Measurements from ENCODE around the gene PIK3CD. TPM values are rescaled to one million over a fixed set of nuclear protein-coding genes. Genes with fewer than 3 reads are reported as not detected.

The PIK3CD gene
- total and polyA plus RNA-seq, 10 of the 15 experiments (the other 5 are each of a cell fraction or from before 2014, with no cell fraction given) = 7.0 to 101 (median 51.1) TPM

GRCh38 chr1:9657521-9658032, 6.0 kb downstream of the PIK3CD start (continued):
- TF ChIP-seq ZNF207 (IDR thresholded peaks at IDR 0.05; ENCODE audit: borderline replicate concordance) (no peak), FOXK2 (IDR thresholded peaks at IDR 0.05) (no peak), CREB1 (IDR thresholded peaks at IDR 0.05; ENCODE audit: low read depth) (0 out of 2 replicates have a peak, but pooled peaks have one; percentile 24), SIX5 (IDR thresholded peaks at IDR 0.05; ENCODE audit: low read depth, low read length, severe bottlenecking) (no peak)
- TF ChIP-seq, protein P1, sequence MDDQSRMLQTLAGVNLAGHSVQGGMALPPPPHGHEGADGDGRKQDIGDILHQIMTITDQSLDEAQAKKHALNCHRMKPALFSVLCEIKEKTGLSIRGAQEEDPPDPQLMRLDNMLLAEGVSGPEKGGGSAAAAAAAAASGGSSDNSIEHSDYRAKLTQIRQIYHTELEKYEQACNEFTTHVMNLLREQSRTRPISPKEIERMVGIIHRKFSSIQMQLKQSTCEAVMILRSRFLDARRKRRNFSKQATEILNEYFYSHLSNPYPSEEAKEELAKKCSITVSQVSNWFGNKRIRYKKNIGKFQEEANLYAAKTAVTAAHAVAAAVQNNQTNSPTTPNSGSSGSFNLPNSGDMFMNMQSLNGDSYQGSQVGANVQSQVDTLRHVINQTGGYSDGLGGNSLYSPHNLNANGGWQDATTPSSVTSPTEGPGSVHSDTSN (IDR thresholded peaks at IDR 0.05; ENCODE audit: insufficient replicate concordance, low read depth, low read length) = peak; percentile 21
- TF ChIP-seq, protein P2, sequence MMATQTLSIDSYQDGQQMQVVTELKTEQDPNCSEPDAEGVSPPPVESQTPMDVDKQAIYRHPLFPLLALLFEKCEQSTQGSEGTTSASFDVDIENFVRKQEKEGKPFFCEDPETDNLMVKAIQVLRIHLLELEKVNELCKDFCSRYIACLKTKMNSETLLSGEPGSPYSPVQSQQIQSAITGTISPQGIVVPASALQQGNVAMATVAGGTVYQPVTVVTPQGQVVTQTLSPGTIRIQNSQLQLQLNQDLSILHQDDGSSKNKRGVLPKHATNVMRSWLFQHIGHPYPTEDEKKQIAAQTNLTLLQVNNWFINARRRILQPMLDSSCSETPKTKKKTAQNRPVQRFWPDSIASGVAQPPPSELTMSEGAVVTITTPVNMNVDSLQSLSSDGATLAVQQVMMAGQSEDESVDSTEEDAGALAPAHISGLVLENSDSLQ (IDR thresholded peaks at IDR 0.05) = peak; percentile 55

GRCh38 chr1:9658199-9658598, 6.7 kb downstream of the PIK3CD start:
- ATAC-seq (peak; percentile 5), FAIRE-seq (no peak), DNase-seq (ENCODE audit: low read depth, low spot score) (no peak)
- intact Hi-C loops (cut with micrococcal nuclease; ENCODE audit: unreplicated experiment) = no loop called here
- no TSS peak for BruUV-seq (replicated peaks)
- POLR2A ChIA-PET = interaction anchor here (0.6 to 11.0 kb wide), 12 partner anchors 10 to 1080 kb away, joined by 3 to 284 read pairs (median 4); no protein-coding TSS in a partner anchor
- Histone ChIP-seq H2AFZ (ENCODE audit: control insufficient read depth, low read depth, low read length) (no peak overlapping the region), H3K4me1 (ENCODE audit: control insufficient read depth, insufficient read depth, low read length) (peaks cover 26% of the 10 kb centered on the region), H3K9ac (ENCODE audit: control insufficient read depth, insufficient read depth, low read length) (no peak overlapping the region), H3K9me3 (replicated peaks; ENCODE audit: control insufficient read depth, insufficient read depth, low read length) (no peaks in the 10 kb centered on the region), H4K20me1 (ENCODE audit: control insufficient read depth, insufficient read depth) (no peaks in the 10 kb centered on the region), H3K79me2 (ENCODE audit: control insufficient read depth, insufficient read depth, low read length) (peaks cover 92% of the 10 kb centered on the region), H3K27me3 (replicated peaks in 1 of 2; ENCODE audit: control insufficient read depth in 2 of 2, insufficient read depth in 2 of 2, low read length in 1 of 2) (no peaks in the 10 kb centered on the region), H3K4me2 (ENCODE audit: control insufficient read depth, insufficient read depth) (peak overlapping the region; percentile 65), H3K36me3 (ENCODE audit: control insufficient read depth in 2 of 2, insufficient read depth in 2 of 2, low read length in 1 of 2) (peaks cover 7 to 14% of the 10 kb centered on the region in 2 experiments; a peak in 3 of 4 replicates), H3K27ac (ENCODE audit: control insufficient read depth, insufficient read depth) (peak overlapping the region; percentile 28; the same call in 1 of the 2 replicates), H3K4me3 (peak overlapping the region; percentile 86)
- CTCF ChIA-PET = interaction anchor here (1.0 to 12.0 kb wide), 4 partner anchors 10 to 70 kb away, joined by 4 to 203 read pairs (median 6); partner anchors contain the start of gene TMEM201
- in situ Hi-C loops (cut with MboI) = no loop called here
- 15% methylated on average over 4 of the region's 4 CpGs for WGBS (ENCODE audit: insufficient coverage, insufficient replicate concordance, low lambda C conversion rate, missing lambda C conversion rate)
- SMC1A ChIA-PET (ENCODE audit: uncharacterized antibody, unreplicated experiment) = interaction anchor here (1.1 to 9.9 kb wide), 4 partner anchors 8 to 30 kb away, joined by 3 to 215 read pairs (median 30); no protein-coding TSS in a partner anchor
- RAD21 ChIA-PET (ENCODE audit: unreplicated experiment) = interaction anchor here (0.6 to 10.4 kb wide), 5 partner anchors 11 to 776 kb away, joined by 3 to 336 read pairs (median 4); no protein-coding TSS in a partner anchor
- TF ChIP-seq ZNF207 (IDR thresholded peaks at IDR 0.05; ENCODE audit: borderline replicate concordance) (no peak), FOS (IDR thresholded peaks at IDR 0.05; ENCODE audit: borderline replicate concordance, extremely low read depth, insufficient read length) (no peak), ETV6 (conservative IDR thresholded peaks at IDR 0.05 in 1 of 2, IDR thresholded peaks at IDR 0.05 in 1 of 2; ENCODE audit: borderline replicate concordance in 1 of 2, low read depth in 1 of 2) (no peak), EED (IDR thresholded peaks at IDR 0.05; ENCODE audit: low read depth) (peak; percentile 64; the same call in 1 of the 2 replicates), NRF1 (conservative IDR thresholded peaks at IDR 0.05; ENCODE audit: low read depth, low read length) (no peak)
- TF ChIP-seq, protein P3, sequence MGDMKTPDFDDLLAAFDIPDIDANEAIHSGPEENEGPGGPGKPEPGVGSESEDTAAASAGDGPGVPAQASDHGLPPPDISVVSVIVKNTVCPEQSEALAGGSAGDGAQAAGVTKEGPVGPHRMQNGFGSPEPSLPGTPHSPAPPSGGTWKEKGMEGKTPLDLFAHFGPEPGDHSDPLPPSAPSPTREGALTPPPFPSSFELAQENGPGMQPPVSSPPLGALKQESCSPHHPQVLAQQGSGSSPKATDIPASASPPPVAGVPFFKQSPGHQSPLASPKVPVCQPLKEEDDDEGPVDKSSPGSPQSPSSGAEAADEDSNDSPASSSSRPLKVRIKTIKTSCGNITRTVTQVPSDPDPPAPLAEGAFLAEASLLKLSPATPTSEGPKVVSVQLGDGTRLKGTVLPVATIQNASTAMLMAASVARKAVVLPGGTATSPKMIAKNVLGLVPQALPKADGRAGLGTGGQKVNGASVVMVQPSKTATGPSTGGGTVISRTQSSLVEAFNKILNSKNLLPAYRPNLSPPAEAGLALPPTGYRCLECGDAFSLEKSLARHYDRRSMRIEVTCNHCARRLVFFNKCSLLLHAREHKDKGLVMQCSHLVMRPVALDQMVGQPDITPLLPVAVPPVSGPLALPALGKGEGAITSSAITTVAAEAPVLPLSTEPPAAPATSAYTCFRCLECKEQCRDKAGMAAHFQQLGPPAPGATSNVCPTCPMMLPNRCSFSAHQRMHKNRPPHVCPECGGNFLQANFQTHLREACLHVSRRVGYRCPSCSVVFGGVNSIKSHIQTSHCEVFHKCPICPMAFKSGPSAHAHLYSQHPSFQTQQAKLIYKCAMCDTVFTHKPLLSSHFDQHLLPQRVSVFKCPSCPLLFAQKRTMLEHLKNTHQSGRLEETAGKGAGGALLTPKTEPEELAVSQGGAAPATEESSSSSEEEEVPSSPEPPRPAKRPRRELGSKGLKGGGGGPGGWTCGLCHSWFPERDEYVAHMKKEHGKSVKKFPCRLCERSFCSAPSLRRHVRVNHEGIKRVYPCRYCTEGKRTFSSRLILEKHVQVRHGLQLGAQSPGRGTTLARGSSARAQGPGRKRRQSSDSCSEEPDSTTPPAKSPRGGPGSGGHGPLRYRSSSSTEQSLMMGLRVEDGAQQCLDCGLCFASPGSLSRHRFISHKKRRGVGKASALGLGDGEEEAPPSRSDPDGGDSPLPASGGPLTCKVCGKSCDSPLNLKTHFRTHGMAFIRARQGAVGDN (IDR thresholded peaks at IDR 0.05) = no peak
- TF ChIP-seq, protein P4, sequence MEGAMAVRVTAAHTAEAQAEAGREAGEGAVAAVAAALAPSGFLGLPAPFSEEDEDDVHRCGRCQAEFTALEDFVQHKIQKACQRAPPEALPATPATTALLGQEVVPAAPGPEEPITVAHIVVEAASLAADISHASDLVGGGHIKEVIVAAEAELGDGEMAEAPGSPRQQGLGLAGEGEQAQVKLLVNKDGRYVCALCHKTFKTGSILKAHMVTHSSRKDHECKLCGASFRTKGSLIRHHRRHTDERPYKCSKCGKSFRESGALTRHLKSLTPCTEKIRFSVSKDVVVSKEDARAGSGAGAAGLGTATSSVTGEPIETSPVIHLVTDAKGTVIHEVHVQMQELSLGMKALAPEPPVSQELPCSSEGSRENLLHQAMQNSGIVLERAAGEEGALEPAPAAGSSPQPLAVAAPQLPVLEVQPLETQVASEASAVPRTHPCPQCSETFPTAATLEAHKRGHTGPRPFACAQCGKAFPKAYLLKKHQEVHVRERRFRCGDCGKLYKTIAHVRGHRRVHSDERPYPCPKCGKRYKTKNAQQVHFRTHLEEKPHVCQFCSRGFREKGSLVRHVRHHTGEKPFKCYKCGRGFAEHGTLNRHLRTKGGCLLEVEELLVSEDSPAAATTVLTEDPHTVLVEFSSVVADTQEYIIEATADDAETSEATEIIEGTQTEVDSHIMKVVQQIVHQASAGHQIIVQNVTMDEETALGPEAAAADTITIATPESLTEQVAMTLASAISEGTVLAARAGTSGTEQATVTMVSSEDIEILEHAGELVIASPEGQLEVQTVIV (IDR thresholded peaks at IDR 0.05; ENCODE audit: borderline replicate concordance, partially characterized antibody) = no peak
